BLaER1 (cell line): ENCODE measurements around the gene TNS1.

Experiments
- H3K27ac ChIP-seq: shearing (Covaris generic); formaldehyde crosslinking; 2 replicates; pipeline ENCODE4 v1.8.1; 2022
- H3K27me3 ChIP-seq: shearing (Covaris generic); formaldehyde crosslinking; 2 replicates; pipeline ENCODE4 v1.8.1; 2022
- H3K36me3 ChIP-seq: shearing (Covaris generic); formaldehyde crosslinking; 2 replicates; pipeline ENCODE4 v1.8.1; 2022
- H3K4me1 ChIP-seq: shearing (Covaris generic); formaldehyde crosslinking; 2 replicates; pipeline ENCODE4 v1.8.1; 2022
- H3K4me2 ChIP-seq: shearing (Covaris generic); formaldehyde crosslinking; 2 replicates; pipeline ENCODE4 v1.8.1; 2022
- H3K4me3 ChIP-seq: shearing (Covaris generic); formaldehyde crosslinking; 2 replicates; pipeline ENCODE4 v1.8.1; 2022
- H3K9ac ChIP-seq: shearing (Covaris generic); formaldehyde crosslinking; 2 replicates; pipeline ENCODE4 v1.8.1; 2022
- H3K9me3 ChIP-seq: shearing (Covaris generic); formaldehyde crosslinking; 2 replicates; pipeline ENCODE4 v1.8.1; 2022
- H4K20me1 ChIP-seq: shearing (Covaris generic); formaldehyde crosslinking; 2 replicates; pipeline ENCODE4 v1.8.1; 2022
- Cebpa-rat ChIP-seq: shearing (Covaris generic); IDR thresholded peaks from 2 replicates; pipeline ENCODE4 v1.8.1; 2022

TNS1 gene

GRCh38 chr2:217853301-217853881 lies 149.4 kb downstream of the TNS1 start:
- Histone ChIP-seq H3K27ac (no peak overlapping the region), H3K9me3 (no peaks in the 10 kb centered on the region), H3K4me1 (peaks cover 28% of the 10 kb centered on the region), H3K4me3 (no peak overlapping the region), H3K4me2 (no peak overlapping the region), H3K36me3 (peaks cover 77% of the 10 kb centered on the region), H3K9ac (no peak overlapping the region), H4K20me1 (peaks cover 34% of the 10 kb centered on the region; the same call in 1 of the 2 replicates), H3K27me3 (no peaks in the 10 kb centered on the region)
- TF ChIP-seq Cebpa-rat, result no peak

- Histone ChIP-seq H4K20me1 (peaks cover 30% of the 10 kb centered on the region; the same call in 1 of the 2 replicates), H3K9ac (no peak overlapping the region), H3K27ac (no peak overlapping the region), H3K36me3 (peaks cover 78% of the 10 kb centered on the region), H3K4me2 (no peak overlapping the region), H3K27me3 (no peaks in the 10 kb centered on the region), H3K4me3 (no peak overlapping the region), H3K4me1 (peaks cover 21% of the 10 kb centered on the region), H3K9me3 (no peaks in the 10 kb centered on the region)
- no peak for TF ChIP-seq Cebpa-rat
These were observed 150.1 kb downstream of the TNS1 start for GRCh38 chr2:217852555-217853211.

GRCh38 chr2:217851191-217852020 lies 151.4 kb downstream of the TNS1 start:
- H3K27me3 ChIP-seq, result no peaks in the 10 kb centered on the region

GRCh38 chr2:217849154-217849975 lies 153.4 kb downstream of the TNS1 start:
- H3K4me3 ChIP-seq, result no peak overlapping the region
- H3K27ac ChIP-seq, result no peak overlapping the region
- H3K4me2 ChIP-seq, result no peak overlapping the region
- peaks cover 78% of the 10 kb centered on the region for H3K36me3 ChIP-seq
- H3K9me3 ChIP-seq, result peaks cover 25% of the 10 kb centered on the region
- no peaks in the 10 kb centered on the region for H3K27me3 ChIP-seq
- peaks cover 30% of the 10 kb centered on the region; the same call in 1 of the 2 replicates for H4K20me1 ChIP-seq
- H3K9ac ChIP-seq, result no peak overlapping the region
- peaks cover 20% of the 10 kb centered on the region for H3K4me1 ChIP-seq
- no peak for TF ChIP-seq Cebpa-rat

More at GRCh38 chr2:217851191-217852020, 151.4 kb downstream of the TNS1 start:
- Histone ChIP-seq H3K9me3 (peaks cover 5% of the 10 kb centered on the region; the same call in 1 of the 2 replicates), H3K36me3 (peaks cover 78% of the 10 kb centered on the region), H3K4me3 (no peak overlapping the region), H4K20me1 (peaks cover 30% of the 10 kb centered on the region; the same call in 1 of the 2 replicates), H3K4me2 (peak overlapping the region; percentile 52), H3K4me1 (peaks cover 20% of the 10 kb centered on the region), H3K27ac (no peak overlapping the region), H3K9ac (no peak overlapping the region)
- no peak for TF ChIP-seq Cebpa-rat

- Histone ChIP-seq H3K4me1 (peaks cover 20% of the 10 kb centered on the region), H3K4me2 (no peak overlapping the region), H4K20me1 (peaks cover 26% of the 10 kb centered on the region; the same call in 1 of the 2 replicates), H3K27ac (no peak overlapping the region), H3K9ac (no peak overlapping the region), H3K36me3 (peaks cover 74% of the 10 kb centered on the region), H3K9me3 (peaks cover 30% of the 10 kb centered on the region), H3K4me3 (no peak overlapping the region), H3K27me3 (no peaks in the 10 kb centered on the region)
- no peak for TF ChIP-seq Cebpa-rat
These were observed 154.3 kb downstream of the TNS1 start for GRCh38 chr2:217848351-217848957.

GRCh38 chr2:217847552-217848350 lies 155.0 kb downstream of the TNS1 start:
- no peak overlapping the region for H3K4me2 ChIP-seq
- H3K27ac ChIP-seq, result no peak overlapping the region
- H3K4me3 ChIP-seq, result no peak overlapping the region
- peaks cover 67% of the 10 kb centered on the region for H3K36me3 ChIP-seq
- H3K9ac ChIP-seq, result no peak overlapping the region
- H4K20me1 ChIP-seq, result peaks cover 19% of the 10 kb centered on the region; the same call in 1 of the 2 replicates
- TF ChIP-seq Cebpa-rat, result no peak
- peaks cover 30% of the 10 kb centered on the region for H3K9me3 ChIP-seq
- no peaks in the 10 kb centered on the region for H3K27me3 ChIP-seq
- H3K4me1 ChIP-seq, result peaks cover 20% of the 10 kb centered on the region

- H4K20me1 ChIP-seq, result peaks cover 12% of the 10 kb centered on the region; the same call in 1 of the 2 replicates
- H3K9me3 ChIP-seq, result peaks cover 30% of the 10 kb centered on the region
- peaks cover 16% of the 10 kb centered on the region for H3K4me1 ChIP-seq
- H3K27me3 ChIP-seq, result no peaks in the 10 kb centered on the region
- no peak for TF ChIP-seq Cebpa-rat
- H3K27ac ChIP-seq, result no peak overlapping the region
- no peak overlapping the region for H3K4me3 ChIP-seq
- peaks cover 69% of the 10 kb centered on the region for H3K36me3 ChIP-seq
- no peak overlapping the region for H3K4me2 ChIP-seq
- no peak overlapping the region for H3K9ac ChIP-seq
These were observed 155.7 kb downstream of the TNS1 start for GRCh38 chr2:217847115-217847514.

- H3K4me3 ChIP-seq, result no peak overlapping the region
- H3K36me3 ChIP-seq, result peaks cover 73% of the 10 kb centered on the region
- H3K4me2 ChIP-seq, result 0 out of 2 replicates have a peak overlapping the region, but pooled peaks have one; percentile 4
- no peaks in the 10 kb centered on the region for H3K27me3 ChIP-seq
- H3K4me1 ChIP-seq, result peaks cover 8% of the 10 kb centered on the region
- no peak for TF ChIP-seq Cebpa-rat
- no peak overlapping the region for H3K9ac ChIP-seq
- H4K20me1 ChIP-seq, result peaks cover 9% of the 10 kb centered on the region; the same call in 1 of the 2 replicates
- H3K27ac ChIP-seq, result 0 out of 2 replicates have a peak overlapping the region, but pooled peaks have one; percentile 11
- H3K9me3 ChIP-seq, result peaks cover 30% of the 10 kb centered on the region
These were observed 156.5 kb downstream of the TNS1 start for GRCh38 chr2:217846321-217846743.
